Activated naive CD4-positive, alpha-beta T cell treated with anti-CD3 and anti-CD28 coated beads, Interleukin-2, amount 50 U/mL, for 16 hours (primary cell): ENCODE data around the gene NUP214.
"Not testable (repeated sequence)": the region's sequence is repeated elsewhere in the genome, so short reads cannot be mapped to it uniquely, and the experiment has no call there.

ENCODE experiments used
- DNase-seq: peaks from one replicate; pipeline ENCODE4 v3.0.0-alpha.2; 2020

Gene NUP214

GRCh38 chr9:131237291-131237690 lies 111.9 kb downstream of the NUP214 start:
- no peak for DNase-seq

- DNase-seq, result peak; percentile 85
Measured at GRCh38 chr9:131237931-131238401, 112.6 kb downstream of the NUP214 start.

DNA sequence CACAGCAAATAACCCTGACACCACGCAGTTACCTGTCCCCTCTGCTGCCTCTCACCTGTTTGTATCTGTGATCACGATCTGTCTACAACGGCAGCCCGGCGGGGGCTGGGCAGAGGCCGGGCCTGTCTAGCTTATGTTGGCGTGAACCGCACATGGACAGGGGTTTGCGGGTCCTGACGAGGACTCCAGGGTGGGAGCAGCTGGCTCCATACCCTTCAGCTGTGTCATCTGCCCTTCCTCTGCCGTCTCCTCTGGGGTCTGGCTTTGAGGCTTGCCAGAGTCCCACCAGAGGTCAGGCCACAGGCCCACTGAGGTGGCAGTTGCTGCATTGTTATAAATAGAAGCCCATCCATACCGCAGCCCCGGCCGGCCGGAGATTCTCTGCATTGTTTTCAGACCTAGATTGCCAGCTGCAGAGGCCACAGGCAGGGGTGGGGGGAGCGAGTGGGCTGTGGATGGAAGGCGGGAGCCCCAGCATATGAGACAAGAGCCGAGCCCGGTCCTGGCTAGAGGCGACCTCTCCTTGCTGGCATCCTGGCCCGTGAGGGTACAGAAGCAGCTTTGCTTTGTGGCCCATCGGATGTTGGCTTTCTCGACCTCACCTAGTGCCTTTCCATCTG lies 113.1 kb downstream of the NUP214 start:
- no peak for DNase-seq

DNA sequence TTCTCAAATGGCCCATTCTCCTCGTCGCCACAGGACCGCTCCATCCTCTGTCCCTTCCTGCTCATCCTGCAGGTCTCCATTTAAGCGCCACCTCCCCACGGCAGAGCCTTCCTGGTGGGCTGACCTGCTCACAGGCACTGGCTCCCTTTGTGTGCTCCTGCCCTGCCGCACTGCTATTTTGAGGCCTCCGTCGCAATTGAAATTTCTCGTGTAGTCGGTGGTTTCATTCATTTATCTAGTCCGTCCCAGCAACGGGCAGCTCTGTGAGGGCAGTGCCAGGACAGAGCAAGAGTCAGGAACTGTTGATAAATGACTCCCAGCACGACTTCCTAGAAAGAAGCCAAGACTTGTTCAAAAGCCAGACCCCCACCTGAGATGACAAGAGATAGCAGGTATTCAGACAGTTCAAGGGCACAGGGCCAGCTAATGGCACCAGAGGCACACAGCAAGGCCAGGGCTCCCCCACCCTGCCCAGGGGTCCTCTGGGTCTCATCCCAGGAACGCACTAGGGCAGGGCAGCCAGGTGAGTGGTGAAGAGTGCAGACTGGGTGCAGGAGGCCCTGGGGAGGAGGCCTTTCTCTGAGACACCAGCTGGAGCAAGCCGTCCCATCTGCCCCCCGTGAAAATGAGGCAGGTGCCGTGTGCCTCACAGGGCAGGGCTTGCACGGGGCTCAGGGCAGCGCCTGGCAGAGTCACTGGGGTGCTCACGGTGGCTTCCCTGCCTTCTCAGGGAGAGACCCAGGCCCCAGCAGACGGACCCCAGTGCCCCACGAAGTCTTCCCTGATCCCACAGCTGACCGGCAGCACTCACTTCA lies 114.0 kb downstream of the NUP214 start:
- DNase-seq, result no peak

DNA sequence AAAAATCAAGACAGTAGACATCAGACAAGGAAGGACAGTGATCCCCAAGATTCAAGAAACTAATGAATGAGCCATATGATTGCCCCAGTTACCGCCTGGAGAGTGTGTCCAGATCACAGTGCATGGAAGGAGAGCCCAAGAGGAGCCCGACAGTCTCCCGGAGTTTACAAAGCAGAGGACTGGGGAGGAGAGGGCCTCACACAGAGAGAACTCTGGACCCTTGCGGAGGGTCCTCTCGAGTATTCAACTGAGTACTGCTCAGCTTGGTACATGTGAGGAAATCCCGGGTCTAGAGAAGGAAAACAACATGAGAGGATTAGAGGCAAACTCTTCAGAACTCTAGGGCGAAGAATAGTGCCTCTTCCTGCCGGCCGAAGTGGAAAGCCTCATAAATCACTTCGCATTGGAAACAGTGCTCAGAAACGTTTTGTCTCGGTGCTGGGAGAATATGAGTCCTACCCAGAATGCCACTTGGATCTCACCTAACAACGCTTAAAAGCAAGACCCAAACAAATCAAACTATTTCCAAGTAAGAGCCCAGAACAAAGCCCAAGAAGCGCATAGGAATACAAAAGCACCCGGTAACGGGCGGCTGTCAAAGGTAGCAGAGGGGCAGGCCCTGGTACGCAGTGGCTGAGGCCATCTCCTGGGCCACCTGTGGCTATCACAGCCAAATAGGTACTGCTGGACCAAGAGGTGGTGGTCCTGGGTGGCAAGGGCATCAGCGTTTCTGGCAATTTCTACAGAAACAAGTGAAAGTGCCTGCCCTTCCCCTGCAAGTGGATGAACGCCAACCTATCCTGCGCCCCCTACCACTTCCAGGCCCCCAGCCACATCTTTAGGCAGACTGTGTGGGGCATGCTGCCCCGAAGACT lies 114.9 kb downstream of the NUP214 start:
- DNase-seq, result no peak

DNA sequence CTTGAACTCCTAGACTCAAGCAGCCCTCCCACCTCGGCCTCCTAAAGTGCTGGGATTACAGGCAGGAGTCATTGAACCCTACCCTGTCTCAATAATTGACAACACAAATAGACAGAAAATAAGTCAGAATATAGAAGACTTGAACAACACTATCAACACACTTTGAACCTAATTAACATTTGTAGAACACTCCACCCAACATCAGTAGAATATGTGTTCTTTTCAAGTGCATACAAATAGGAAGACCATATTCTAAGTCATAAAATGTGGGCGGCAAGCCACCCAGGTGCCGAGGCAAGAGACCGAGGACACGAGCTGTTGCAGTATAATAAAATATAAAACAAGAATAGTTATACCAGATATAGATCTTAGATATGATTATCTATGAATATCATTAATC lies 118.9 kb downstream of the NUP214 start:
- not testable (repeated sequence) for DNase-seq

GRCh38 chr9:131246618-131247017 lies 121.2 kb downstream of the NUP214 start:
- no peak for DNase-seq

DNA sequence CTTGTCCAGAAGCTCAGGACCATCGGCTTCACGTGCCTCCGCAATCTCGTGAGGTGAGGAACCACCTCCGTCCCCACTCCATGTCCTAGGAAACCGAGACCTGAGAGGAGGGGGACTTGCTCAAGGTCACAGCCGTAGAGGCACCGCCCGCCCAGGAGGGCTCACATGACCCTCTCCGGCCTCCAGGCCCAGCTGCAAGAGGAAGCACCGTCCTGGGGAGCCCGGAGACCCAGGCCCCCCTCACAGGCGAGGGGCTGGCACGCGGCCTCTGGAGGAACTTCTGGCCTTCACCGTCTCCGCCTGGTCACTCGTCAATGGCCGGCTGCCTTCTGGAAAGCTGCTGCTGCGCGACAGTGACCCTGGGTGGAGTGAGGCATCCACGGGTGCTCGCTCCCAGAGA lies 126.7 kb downstream of the NUP214 start:
- no peak for DNase-seq

DNA sequence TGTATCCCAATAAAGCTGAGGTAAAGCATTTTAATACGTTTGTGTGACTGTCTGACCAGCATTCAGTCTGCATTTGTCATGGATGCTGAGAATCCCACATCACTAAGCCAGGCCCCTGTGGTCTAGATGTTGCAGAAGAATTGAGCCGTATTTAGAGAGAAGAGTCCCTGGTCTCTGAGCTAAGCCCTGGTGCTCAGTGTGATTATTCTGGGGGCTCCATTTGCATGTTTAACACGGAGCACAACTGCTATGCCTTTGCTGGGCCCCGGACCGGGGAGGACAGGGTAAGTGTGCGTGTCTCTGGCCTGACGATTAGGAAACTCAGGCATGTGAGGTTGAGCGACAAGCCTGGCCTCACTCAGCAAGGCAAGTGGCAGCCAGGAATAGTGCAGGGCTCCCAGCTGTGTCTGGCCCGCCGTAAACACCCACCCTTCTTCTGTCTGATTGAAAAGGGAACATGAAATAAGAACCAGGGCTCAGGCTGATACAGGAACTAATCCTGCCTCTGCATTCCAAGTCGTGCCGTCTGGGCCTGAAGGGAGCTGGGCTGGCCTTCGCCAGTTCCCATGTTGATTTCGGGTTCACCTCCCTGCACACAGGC lies 128.6 kb downstream of the NUP214 start:
- no peak for DNase-seq

DNA sequence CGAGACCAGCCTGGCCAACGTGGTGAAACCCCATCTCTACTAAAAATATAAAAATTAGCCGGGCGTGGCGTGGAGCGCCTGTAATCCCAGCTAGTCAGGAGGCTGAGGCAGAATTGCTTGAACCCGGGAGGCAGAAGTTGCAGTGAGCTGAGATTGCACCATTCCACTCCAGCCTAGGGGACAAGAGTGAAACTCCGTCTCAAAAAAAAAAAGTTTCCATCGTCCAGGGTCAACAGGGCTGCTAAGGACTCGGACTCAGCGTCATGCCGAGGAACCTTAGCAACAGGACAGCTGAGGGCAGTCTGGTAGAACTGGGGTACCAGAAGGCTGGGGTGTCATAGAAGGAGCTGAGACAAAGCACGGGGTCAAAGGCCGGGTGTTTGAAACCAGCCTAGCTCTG lies 129.2 kb downstream of the NUP214 start:
- no peak for DNase-seq

DNA sequence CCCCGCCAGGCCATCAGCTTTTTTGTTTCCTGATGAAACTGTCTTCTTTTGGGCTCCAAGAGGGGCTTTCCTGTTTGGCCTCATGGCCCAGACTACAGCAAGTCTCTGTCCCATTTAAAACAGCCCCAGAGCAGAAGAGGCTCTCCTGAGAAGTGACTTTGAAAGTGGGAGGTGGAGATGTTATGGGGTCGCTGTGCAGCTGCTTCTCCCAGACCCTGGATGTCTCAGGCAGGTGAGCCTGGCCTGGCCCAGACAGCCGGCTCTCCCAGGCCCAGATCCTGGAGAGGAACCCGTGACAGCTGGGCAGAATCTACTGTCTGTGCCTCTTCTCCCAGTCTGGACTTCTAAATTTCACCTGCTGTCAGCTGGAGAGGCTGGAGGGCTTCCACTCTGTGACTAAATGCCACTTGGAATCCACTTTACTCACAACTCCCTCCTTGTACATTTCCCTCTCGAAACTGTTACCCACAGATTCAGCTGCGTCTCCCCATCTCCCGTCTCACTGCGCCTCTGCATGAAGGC lies 130.4 kb downstream of the NUP214 start:
- DNase-seq, result no peak

GRCh38 chr9:131257266-131258025 lies 132.1 kb downstream of the NUP214 start:
- no peak for DNase-seq

- no peak for DNase-seq
Measured at GRCh38 chr9:131258186-131258585, 132.8 kb downstream of the NUP214 start.

- DNase-seq, result no peak
Measured at GRCh38 chr9:131258698-131259431, 133.5 kb downstream of the NUP214 start.

GRCh38 chr9:131259432-131259898 lies 134.1 kb downstream of the NUP214 start:
- DNase-seq, result no peak

GRCh38 chr9:131259916-131260597 lies 134.7 kb downstream of the NUP214 start:
- no peak for DNase-seq

GRCh38 chr9:131260751-131261452 lies 135.5 kb downstream of the NUP214 start:
- DNase-seq, result no peak

DNA sequence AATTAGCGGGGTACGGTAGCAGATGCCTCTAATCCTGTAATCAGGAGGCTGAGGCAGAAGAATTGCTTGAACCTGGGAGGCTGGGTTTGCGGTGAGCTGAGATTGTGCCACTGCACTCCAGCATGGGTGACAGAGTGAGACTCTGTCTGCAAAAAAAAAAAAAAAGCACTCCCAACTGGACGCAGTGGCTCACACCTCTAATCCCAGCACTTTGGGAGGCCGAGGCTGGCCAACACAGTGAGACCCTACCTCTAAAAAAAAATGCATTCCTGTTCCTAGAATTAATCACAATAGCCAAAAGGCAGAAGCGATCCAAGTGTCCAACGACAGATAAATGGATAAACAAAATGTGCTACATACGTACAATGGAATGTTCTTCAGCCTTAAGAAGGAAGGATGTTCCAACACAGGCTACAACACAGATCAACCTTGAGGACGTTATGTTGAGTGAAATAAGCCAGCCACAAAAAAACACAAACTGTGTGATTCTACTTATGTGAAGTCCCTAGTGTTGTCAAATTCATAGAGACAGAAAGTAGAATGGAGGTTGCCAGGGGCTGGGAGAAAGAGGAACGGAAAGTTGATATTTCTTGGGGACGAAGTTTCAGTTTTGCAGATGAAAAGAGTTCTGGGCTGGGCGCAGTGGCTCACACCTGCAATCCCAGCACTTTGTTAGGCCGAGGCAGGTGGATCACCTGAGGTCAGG lies 137.1 kb downstream of the NUP214 start:
- DNase-seq, result no peak

DNA sequence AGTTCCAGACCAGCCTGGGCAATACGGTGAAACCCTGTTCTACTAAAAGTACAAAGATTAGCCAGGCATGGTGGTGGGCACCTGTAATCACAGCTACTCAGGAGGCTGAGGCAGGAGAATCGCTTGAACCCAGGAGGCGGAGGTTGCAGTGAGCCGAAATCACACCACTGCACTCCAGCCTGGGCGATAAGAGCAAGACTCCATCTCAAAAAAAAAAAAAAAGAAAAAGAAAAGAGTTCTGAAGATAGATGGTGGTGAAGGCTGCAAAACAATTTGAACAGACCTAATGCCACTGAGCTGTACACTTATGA lies 137.6 kb downstream of the NUP214 start:
- DNase-seq, result not testable (repeated sequence)
